ENCODE data around the gene SMAD2. TPM values are rescaled to one million over a fixed set of nuclear protein-coding genes. Genes with fewer than 3 reads are reported as not detected.
A peak's percentile ranks its signal among the peaks of the same experiment; 100 is the strongest.

The SMAD2 gene
- total RNA-seq, 2 experiments from 2014 or later, result 80.4 to 83.0 TPM

- TF ChIP-seq, protein P1, sequence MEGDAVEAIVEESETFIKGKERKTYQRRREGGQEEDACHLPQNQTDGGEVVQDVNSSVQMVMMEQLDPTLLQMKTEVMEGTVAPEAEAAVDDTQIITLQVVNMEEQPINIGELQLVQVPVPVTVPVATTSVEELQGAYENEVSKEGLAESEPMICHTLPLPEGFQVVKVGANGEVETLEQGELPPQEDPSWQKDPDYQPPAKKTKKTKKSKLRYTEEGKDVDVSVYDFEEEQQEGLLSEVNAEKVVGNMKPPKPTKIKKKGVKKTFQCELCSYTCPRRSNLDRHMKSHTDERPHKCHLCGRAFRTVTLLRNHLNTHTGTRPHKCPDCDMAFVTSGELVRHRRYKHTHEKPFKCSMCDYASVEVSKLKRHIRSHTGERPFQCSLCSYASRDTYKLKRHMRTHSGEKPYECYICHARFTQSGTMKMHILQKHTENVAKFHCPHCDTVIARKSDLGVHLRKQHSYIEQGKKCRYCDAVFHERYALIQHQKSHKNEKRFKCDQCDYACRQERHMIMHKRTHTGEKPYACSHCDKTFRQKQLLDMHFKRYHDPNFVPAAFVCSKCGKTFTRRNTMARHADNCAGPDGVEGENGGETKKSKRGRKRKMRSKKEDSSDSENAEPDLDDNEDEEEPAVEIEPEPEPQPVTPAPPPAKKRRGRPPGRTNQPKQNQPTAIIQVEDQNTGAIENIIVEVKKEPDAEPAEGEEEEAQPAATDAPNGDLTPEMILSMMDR (IDR thresholded peaks at IDR 0.05), result no peak
- Histone ChIP-seq H3K4me3 (ENCODE audit: low read length) (no peak overlapping the region), H3K27ac (ENCODE audit: low read depth in 1 of 2, low read length in 2 of 2) (no peak overlapping the region), H3K9me3 (ENCODE audit: control insufficient read depth in 1 of 2, insufficient read depth in 1 of 2, low read length in 2 of 2) (no peaks in the 10 kb centered on the region), H3K27me3 (ENCODE audit: control insufficient read depth in 1 of 2, insufficient read depth in 2 of 2, low read length in 2 of 2) (no peaks in the 10 kb centered on the region), H3K36me3 (ENCODE audit: insufficient read depth, low read length) (no peaks in the 10 kb centered on the region), H3K4me1 (ENCODE audit: insufficient read depth, low read length) (peaks cover 22% of the 10 kb centered on the region)
- DNase-seq, result no peak
- no peak for ATAC-seq (ENCODE audit: poor library complexity)
- peak overlapping the region; percentile 12 for H3K4me3 Mint-ChIP-seq
- peak overlapping the region; percentile 66 for H3K27ac Mint-ChIP-seq
- H3K9me3 Mint-ChIP-seq, result no peaks in the 10 kb centered on the region
- H3K4me1 Mint-ChIP-seq (ENCODE audit: low read depth), result peaks cover 94% of the 10 kb centered on the region
- intact Hi-C loops (cut with DNase I, micrococcal nuclease), result no loop called here
- ChIA-PET CTCF (interaction anchor here (0.8 kb wide), 1 partner anchor 10 kb away, joined by 3 read pairs; no protein-coding TSS in a partner anchor), POLR2A (interaction anchor here (0.8 to 2.4 kb wide), 2 partner anchors 12 to 43 kb away, joined by 3 to 15 read pairs; partner anchors contain the start of gene SMAD2)
- peaks cover 20% of the 10 kb centered on the region for H3K36me3 Mint-ChIP-seq (ENCODE audit: low read depth)
- H3K27me3 Mint-ChIP-seq, result no peaks in the 10 kb centered on the region
Measured at GRCh38 chr18:47917923-47918610, 12.4 kb downstream of the SMAD2 start.

- H3K27me3 ChIP-seq (ENCODE audit: control insufficient read depth in 1 of 2, insufficient read depth in 2 of 2, low read length in 2 of 2), result no peaks in the 10 kb centered on the region
- POLR2A ChIA-PET, result interaction anchor here (1.0 kb wide), 1 partner anchor 14 kb away, joined by 4 read pairs; no protein-coding TSS in a partner anchor
- Mint-ChIP-seq H3K4me1 (ENCODE audit: low read depth) (peaks cover 93% of the 10 kb centered on the region), H3K36me3 (ENCODE audit: low read depth) (peaks cover 16% of the 10 kb centered on the region), H3K27ac (peak overlapping the region; percentile 66), H3K9me3 (no peaks in the 10 kb centered on the region), H3K4me3 (no peak overlapping the region), H3K27me3 (no peaks in the 10 kb centered on the region)
- no peak for ATAC-seq (ENCODE audit: poor library complexity)
- H3K27ac ChIP-seq (ENCODE audit: low read depth in 1 of 2, low read length in 2 of 2), result no peak overlapping the region
- H3K36me3 ChIP-seq (ENCODE audit: insufficient read depth, low read length), result no peaks in the 10 kb centered on the region
- intact Hi-C loops (cut with DNase I, micrococcal nuclease), result no loop called here
- CTCF ChIA-PET, result no interaction called here
- no peak for DNase-seq
- H3K4me3 ChIP-seq (ENCODE audit: low read length), result no peak overlapping the region
- no peaks in the 10 kb centered on the region for H3K9me3 ChIP-seq (ENCODE audit: control insufficient read depth in 1 of 2, insufficient read depth in 1 of 2, low read length in 2 of 2)
- peaks cover 39% of the 10 kb centered on the region for H3K4me1 ChIP-seq (ENCODE audit: insufficient read depth, low read length)
- TF ChIP-seq, protein P1 (IDR thresholded peaks at IDR 0.05), result no peak
Measured at GRCh38 chr18:47915930-47916329, 14.5 kb downstream of the SMAD2 start.

- ATAC-seq (ENCODE audit: poor library complexity) (no peak), DNase-seq (no peak)
- peaks cover 16% of the 10 kb centered on the region for H3K36me3 Mint-ChIP-seq (ENCODE audit: low read depth)
- H3K4me1 Mint-ChIP-seq (ENCODE audit: low read depth), result peaks cover 92% of the 10 kb centered on the region
- Histone ChIP-seq H3K9me3 (ENCODE audit: control insufficient read depth in 1 of 2, insufficient read depth in 1 of 2, low read length in 2 of 2) (no peaks in the 10 kb centered on the region), H3K27ac (ENCODE audit: low read depth in 1 of 2, low read length in 2 of 2) (no peak overlapping the region), H3K36me3 (ENCODE audit: insufficient read depth, low read length) (no peaks in the 10 kb centered on the region), H3K4me3 (ENCODE audit: low read length) (no peak overlapping the region), H3K4me1 (ENCODE audit: insufficient read depth, low read length) (peaks cover 37% of the 10 kb centered on the region), H3K27me3 (ENCODE audit: control insufficient read depth in 1 of 2, insufficient read depth in 2 of 2, low read length in 2 of 2) (no peaks in the 10 kb centered on the region)
- peak overlapping the region; percentile 66 for H3K27ac Mint-ChIP-seq
- H3K9me3 Mint-ChIP-seq, result no peaks in the 10 kb centered on the region
- ChIA-PET POLR2A (interaction anchor here (1.0 to 3.9 kb wide), 2 partner anchors 13 to 15 kb away, joined by 4 to 24 read pairs; partner anchors contain the start of gene SMAD2), CTCF (no interaction called here)
- TF ChIP-seq, protein P1 (IDR thresholded peaks at IDR 0.05), result no peak
- H3K27me3 Mint-ChIP-seq, result no peaks in the 10 kb centered on the region
- intact Hi-C loops (cut with DNase I, micrococcal nuclease), result no loop called here
- H3K4me3 Mint-ChIP-seq, result no peak overlapping the region
Measured at GRCh38 chr18:47915229-47915628, 15.2 kb downstream of the SMAD2 start.
